ENCODE data around the gene POLR3C. TPM values are rescaled to one million over a fixed set of nuclear protein-coding genes. Genes with fewer than 3 reads are reported as not detected.
A peak's percentile ranks its signal among the peaks of the same experiment; 100 is the strongest.

The POLR3C gene
- total and polyA plus RNA-seq, 3 donors from 2014 or later = 56.2 to 73.3 (median 63.8) TPM

- intact Hi-C loops (cut with DNase I; ENCODE audit: low total_unique reads) = no loop called here
- Histone ChIP-seq H3K27ac (no peak overlapping the region), H3K9me3 (no peaks in the 10 kb centered on the region), H3K27me3 (no peaks in the 10 kb centered on the region), H3K36me3 (ENCODE audit: low read depth, missing control alignments) (no peaks in the 10 kb centered on the region), H3K4me1 (peaks cover 12% of the 10 kb centered on the region), H3K4me3 (no peak overlapping the region)
- TF ChIP-seq CTCF (IDR thresholded peaks at IDR 0.05) = no peak
- no peak for TF ChIP-seq POLR2A (IDR thresholded peaks at IDR 0.05)
- no peak for DNase-seq
- WGBS, 2 donors = 79 to 82% methylated on average over 5 of the region's 5 CpGs
Measured at GRCh38 chr1:145863282-145864018, 39.5 kb downstream of the POLR3C start.

- TF ChIP-seq POLR2A (IDR thresholded peaks at IDR 0.05) (no peak), CTCF (IDR thresholded peaks at IDR 0.05) (no peak)
- Histone ChIP-seq H3K36me3 (ENCODE audit: low read depth, missing control alignments) (no peaks in the 10 kb centered on the region), H3K4me1 (peaks cover 18% of the 10 kb centered on the region), H3K4me3 (no peak overlapping the region), H3K27me3 (no peaks in the 10 kb centered on the region), H3K9me3 (no peaks in the 10 kb centered on the region), H3K27ac (no peak overlapping the region)
- WGBS, 2 donors = 51 to 52% methylated on average over 4 of the region's 4 CpGs
- intact Hi-C loops (cut with DNase I; ENCODE audit: low total_unique reads) = no loop called here
- DNase-seq = no peak
Measured at GRCh38 chr1:145868232-145868631, 44.2 kb downstream of the POLR3C start.

- H3K9me3 ChIP-seq = no peaks in the 10 kb centered on the region
- WGBS, 2 donors = 2 to 17% methylated on average over 31 to 47 of the region's 47 CpGs
- peak overlapping the region; percentile 60 to 79 for H3K27ac ChIP-seq
- intact Hi-C loops (cut with DNase I; ENCODE audit: low total_unique reads) = no loop called here
- no peaks in the 10 kb centered on the region for H3K36me3 ChIP-seq (ENCODE audit: low read depth, missing control alignments)
- peaks cover 18% of the 10 kb centered on the region for H3K4me1 ChIP-seq
- peak; percentile 58 for DNase-seq
- H3K4me3 ChIP-seq = peak overlapping the region; percentile 43
- TF ChIP-seq POLR2A (IDR thresholded peaks at IDR 0.05) (no peak), CTCF (IDR thresholded peaks at IDR 0.05) (no peak)
- H3K27me3 ChIP-seq = no peaks in the 10 kb centered on the region
Measured at GRCh38 chr1:145871994-145872924, 48.3 kb downstream of the POLR3C start.

GRCh38 chr1:145874646-145875045, 50.6 kb downstream of the POLR3C start:
- H3K4me1 ChIP-seq = peaks cover 8% of the 10 kb centered on the region
- no peaks in the 10 kb centered on the region for H3K36me3 ChIP-seq (ENCODE audit: low read depth, missing control alignments)
- DNase-seq = no peak
- TF ChIP-seq CTCF (IDR thresholded peaks at IDR 0.05) = no peak
- TF ChIP-seq POLR2A (IDR thresholded peaks at IDR 0.05) = no peak
- H3K27ac ChIP-seq = no peak overlapping the region
- intact Hi-C loops (cut with DNase I; ENCODE audit: low total_unique reads) = no loop called here
- 89 to 96% methylated on average over 2 to 12 of the region's 12 CpGs for WGBS, 2 donors
- H3K4me3 ChIP-seq = no peak overlapping the region
- H3K9me3 ChIP-seq = no peaks in the 10 kb centered on the region
- H3K27me3 ChIP-seq = no peaks in the 10 kb centered on the region
